GM19239 (cell line): ENCODE results near the gene ZSCAN31.
"Not testable (repeated sequence)": the region's sequence is repeated elsewhere in the genome, so short reads cannot be mapped to it uniquely, and the experiment has no call there.

Source experiments
- DNase-seq: peaks from one replicate; pipeline ENCODE4 v3.0.0; 2011; ENCODE audit warnings: low spot score; ENCODE audit not compliant: insufficient read length
- FAIRE-seq: peaks from 2 replicates; lab custom pipeline; 2011; peaks lifted over from hg19 to GRCh38; lab: Jason Lieb, UNC

Gene ZSCAN31

GRCh38 chr6:28323813-28324424 lies 12.0 kb downstream of the ZSCAN31 start:
- no peak for FAIRE-seq
- DNase-seq: no peak

- DNase-seq (no peak), FAIRE-seq (no peak)
Observed at GRCh38 chr6:28322661-28323060, 13.3 kb downstream of the ZSCAN31 start.

- not testable (repeated sequence) for FAIRE-seq
Observed at GRCh38 chr6:28317866-28318265, 18.1 kb downstream of the ZSCAN31 start.

GRCh38 chr6:28315628-28316027 lies 20.3 kb downstream of the ZSCAN31 start:
- FAIRE-seq: no peak
- DNase-seq: no peak

More at GRCh38 chr6:28317866-28318265, 18.1 kb downstream of the ZSCAN31 start:
- not testable (repeated sequence) for DNase-seq

- DNase-seq: no peak
- no peak for FAIRE-seq
Observed at GRCh38 chr6:28312939-28313338, 23.0 kb downstream of the ZSCAN31 start.

GRCh38 chr6:28311139-28311823 lies 24.7 kb downstream of the ZSCAN31 start:
- no peak for DNase-seq
- no peak for FAIRE-seq

- DNase-seq, FAIRE-seq: not testable (repeated sequence)
Observed at GRCh38 chr6:28306363-28306762, 29.6 kb downstream of the ZSCAN31 start.

GRCh38 chr6:28303570-28303969 lies 32.4 kb downstream of the ZSCAN31 start:
- no peak for FAIRE-seq
- DNase-seq: peak; percentile 32

- FAIRE-seq: no peak
- DNase-seq: no peak
Observed at GRCh38 chr6:28296520-28297060, 39.4 kb downstream of the ZSCAN31 start.

- DNase-seq: no peak
- FAIRE-seq: no peak
Observed at GRCh38 chr6:28295326-28295725, 40.6 kb downstream of the ZSCAN31 start.

GRCh38 chr6:28291573-28291972 lies 44.4 kb downstream of the ZSCAN31 start:
- FAIRE-seq (no peak), DNase-seq (no peak)

- DNase-seq (no peak), FAIRE-seq (no peak)
Observed at GRCh38 chr6:28282926-28283325, 53.0 kb downstream of the ZSCAN31 start.

GRCh38 chr6:28281288-28282064 lies 54.5 kb downstream of the ZSCAN31 start, which contains the start of gene PGBD1:
Gene PGBD1, plus strand, starts transcription at chr6:28281572. Its CDS starts 2,242 bp downstream, at chr6:28283814.
- FAIRE-seq (peak; percentile 78), DNase-seq (peak; percentile 56)

GRCh38 chr6:28280595-28281287 lies 55.2 kb downstream of the ZSCAN31 start:
- FAIRE-seq (no peak), DNase-seq (no peak)

- FAIRE-seq (no peak), DNase-seq (no peak)
Observed at GRCh38 chr6:28277746-28278145, 58.2 kb downstream of the ZSCAN31 start.

- DNase-seq (no peak), FAIRE-seq (no peak)
Observed at GRCh38 chr6:28274888-28275287, 61.1 kb downstream of the ZSCAN31 start.
